COLO668 (cell line): Measurements from ENCODE around the gene CAMK2N2.

Experiments used
- DNase-seq: peaks from one replicate; lab custom pipeline; 2025; ENCODE audit not compliant: unreplicated experiment; lab: John Stamatoyannopoulos, UW

The CAMK2N2 gene

DNA sequence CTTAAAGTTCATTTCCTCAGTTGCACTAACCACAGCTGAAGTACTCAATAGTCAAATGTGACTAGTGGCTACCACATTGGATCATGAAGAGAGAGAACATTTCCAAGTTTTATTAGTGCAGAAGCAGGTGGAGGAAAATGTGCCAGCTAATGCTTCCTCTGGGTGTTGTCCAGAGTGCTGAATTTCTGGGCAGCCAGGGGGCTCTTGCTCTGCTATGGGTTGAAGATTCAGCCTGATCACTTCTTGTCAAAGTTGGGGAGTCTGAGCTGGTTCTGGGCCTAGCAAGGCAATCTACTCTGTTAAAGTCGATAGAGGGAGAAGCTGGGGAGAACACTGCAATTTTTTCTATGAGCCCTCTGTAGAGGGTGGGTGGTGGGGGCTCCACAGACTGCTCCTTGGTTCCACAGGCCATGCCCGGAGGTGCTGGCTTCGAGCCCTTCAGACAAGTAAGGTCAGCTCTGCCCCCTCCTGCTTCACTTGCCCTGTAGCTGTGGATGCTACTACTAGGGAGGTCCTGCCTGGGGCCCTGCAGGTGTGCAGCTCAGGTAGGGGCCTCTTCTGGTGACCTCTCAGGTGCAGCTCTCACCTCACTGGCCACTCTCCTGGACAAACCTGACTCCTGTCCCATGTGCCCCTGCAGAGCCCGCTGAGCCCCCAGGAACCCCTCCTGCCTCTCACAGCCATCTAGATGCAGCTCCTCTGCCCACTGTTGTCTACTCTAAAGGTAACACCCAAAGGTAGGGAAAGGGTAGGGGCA is 20.8 kb downstream of the CAMK2N2 start:
- DNase-seq, result no peak

DNA sequence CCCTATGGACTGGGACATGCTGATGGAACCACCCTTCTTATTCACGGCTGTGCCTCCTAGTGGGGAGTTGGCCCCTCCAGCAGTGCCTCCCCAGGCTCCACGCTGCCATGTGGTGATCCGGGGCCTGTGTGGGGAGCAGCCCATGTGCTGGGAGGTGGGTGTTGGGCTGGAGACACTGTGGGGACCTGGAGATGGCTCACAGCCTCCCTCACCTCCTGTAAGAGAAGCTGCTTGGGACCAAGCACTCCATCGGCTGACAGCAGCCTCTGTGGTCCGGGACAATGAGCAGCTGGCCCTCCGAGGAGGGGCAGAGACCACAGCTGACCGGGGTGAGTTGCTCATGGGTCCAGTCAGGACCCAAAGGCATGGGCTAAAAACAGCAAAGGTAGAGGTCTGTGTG is 21.6 kb downstream of the CAMK2N2 start:
- no peak for DNase-seq

DNA sequence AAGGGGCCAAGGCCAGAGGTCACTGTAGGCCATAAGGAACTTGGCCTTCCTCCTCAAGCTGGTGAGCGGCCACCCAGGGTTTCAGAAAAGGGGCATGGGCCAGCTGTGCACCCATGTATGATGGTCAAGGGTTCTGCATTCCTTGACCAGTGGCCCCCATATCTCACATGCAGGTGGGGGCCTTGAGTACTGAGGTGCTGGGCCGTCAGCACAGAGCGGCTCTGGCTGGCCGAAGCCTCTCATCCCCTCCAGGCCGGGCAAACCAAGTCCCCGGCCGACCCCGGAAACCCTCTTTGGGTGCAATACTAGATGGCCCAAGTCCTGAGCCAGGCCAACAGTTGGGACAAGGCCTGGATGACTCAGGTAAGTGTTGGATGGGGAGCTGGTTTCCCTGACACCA is 22.1 kb downstream of the CAMK2N2 start:
- DNase-seq, result no peak

- DNase-seq, result no peak
Measured at GRCh38 chr3:184238246-184238818, 23.0 kb downstream of the CAMK2N2 start.

DNA sequence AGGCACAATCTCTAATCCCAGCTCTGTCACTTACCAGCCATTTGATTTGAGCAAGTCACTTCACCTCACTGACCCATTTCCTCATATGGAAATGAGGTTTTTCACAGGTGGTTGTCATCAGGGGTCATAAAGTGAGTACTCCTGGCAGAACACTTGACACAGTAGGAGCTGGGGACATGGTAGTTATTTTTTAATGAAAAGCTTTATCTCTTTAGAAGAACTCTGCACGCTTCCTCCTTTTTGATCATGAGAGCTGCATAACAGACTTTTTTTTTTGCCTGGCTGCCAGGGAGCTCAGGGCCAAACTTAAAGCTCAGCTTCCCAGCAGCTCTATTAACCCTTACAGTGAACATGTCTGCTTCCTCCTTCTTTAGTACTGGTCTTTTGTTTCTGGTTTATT is 23.5 kb downstream of the CAMK2N2 start:
- DNase-seq, result no peak

DNA sequence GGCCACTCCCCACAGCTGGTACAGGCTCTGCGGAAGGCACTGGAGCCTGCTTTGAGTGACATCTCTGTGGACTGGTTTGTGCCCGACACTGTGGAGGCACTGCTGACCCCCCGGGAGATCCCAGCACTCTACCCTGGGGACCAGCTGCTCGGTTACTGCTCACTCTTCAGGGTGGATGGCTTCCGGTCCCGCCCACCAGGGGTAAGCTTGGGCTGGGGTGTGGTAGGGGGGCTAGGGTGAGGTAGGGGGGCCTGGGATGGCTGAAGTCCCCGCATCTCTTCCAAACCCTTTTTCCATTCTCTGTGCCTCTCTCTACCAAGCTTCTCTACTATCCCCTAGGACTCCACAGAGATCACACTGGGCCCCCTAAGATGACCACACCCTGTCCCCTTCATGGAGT is 24.1 kb downstream of the CAMK2N2 start:
- DNase-seq, result no peak

- DNase-seq, result no peak
Measured at GRCh38 chr3:184236636-184237035, 24.7 kb downstream of the CAMK2N2 start.

GRCh38 chr3:184236033-184236410 is 25.3 kb downstream of the CAMK2N2 start:
- DNase-seq, result no peak

- no peak for DNase-seq
Measured at GRCh38 chr3:184235381-184236032, 25.8 kb downstream of the CAMK2N2 start.

DNA sequence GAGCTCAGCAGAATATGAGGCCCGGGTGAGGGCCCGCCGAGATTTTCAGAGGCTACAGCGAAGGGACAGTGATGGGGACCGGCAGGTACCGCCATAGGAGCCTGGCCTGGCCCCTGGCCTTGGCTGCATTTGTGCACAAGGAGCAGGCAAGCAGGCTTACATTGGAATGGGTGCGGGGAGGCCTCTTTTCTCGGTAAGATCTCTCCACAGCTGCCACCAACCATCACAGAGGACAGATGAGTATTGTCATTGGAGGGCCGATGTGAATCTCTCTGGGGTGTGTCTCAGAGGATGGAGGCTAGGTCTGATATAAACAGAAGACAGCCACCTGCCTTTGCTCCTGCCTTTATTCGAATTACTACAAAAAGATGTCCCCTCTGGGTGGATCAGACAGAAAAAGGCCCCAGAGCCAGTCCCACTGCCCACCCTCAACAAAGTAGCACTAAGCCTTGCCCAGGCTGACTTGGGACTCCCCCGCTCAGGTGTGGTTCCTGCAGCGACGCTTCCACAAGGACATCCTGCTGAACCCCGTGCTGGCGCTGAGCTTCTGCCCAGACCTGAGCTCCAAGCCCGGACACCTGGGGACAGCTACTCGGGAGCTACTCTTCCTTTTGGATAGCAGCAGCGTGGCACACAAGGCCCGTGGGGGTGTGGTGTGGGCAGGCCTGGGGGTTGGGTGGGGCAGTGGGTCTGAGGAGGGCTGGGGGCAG is 26.5 kb downstream of the CAMK2N2 start:
- DNase-seq, result no peak

GRCh38 chr3:184234224-184234623 is 27.1 kb downstream of the CAMK2N2 start:
- peak; percentile 2 for DNase-seq

DNA sequence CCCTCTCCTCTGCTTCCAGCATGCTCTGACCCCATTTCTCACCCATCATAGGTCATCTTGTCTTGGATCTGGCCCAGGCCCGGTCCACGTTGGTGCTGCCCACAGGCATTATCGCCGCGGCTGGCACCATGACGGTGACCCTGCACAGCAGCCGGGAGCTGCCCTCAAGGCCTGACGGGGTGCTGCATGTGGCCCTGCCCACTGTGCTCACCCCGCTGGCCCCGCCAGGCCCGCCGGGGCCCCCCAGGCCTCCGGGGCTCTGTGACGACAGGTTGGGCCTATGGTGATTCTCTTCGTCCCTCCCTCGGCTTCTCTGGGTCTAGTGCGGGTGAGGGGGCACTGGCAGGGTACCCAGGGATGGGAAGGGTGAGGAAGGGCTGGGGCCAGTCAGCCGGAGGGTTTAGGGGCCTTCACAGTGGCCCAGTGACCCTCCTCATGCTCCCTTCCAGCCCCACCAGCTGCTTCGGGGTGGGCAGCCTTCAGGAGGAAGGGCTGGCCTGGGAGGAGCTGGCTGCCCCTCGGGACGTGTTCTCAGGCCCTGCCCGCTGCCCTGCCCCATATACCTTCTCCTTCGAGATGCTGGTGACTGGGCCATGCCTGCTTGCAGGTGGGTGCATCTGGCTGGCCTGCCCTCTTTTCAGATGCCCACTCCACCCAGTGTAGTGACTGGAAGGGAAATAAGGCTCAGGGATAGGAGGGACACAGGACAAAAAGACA is 28.1 kb downstream of the CAMK2N2 start:
- DNase-seq, result no peak

GRCh38 chr3:184231671-184232070 is 29.7 kb downstream of the CAMK2N2 start:
- DNase-seq, result peak; percentile 3

DNA sequence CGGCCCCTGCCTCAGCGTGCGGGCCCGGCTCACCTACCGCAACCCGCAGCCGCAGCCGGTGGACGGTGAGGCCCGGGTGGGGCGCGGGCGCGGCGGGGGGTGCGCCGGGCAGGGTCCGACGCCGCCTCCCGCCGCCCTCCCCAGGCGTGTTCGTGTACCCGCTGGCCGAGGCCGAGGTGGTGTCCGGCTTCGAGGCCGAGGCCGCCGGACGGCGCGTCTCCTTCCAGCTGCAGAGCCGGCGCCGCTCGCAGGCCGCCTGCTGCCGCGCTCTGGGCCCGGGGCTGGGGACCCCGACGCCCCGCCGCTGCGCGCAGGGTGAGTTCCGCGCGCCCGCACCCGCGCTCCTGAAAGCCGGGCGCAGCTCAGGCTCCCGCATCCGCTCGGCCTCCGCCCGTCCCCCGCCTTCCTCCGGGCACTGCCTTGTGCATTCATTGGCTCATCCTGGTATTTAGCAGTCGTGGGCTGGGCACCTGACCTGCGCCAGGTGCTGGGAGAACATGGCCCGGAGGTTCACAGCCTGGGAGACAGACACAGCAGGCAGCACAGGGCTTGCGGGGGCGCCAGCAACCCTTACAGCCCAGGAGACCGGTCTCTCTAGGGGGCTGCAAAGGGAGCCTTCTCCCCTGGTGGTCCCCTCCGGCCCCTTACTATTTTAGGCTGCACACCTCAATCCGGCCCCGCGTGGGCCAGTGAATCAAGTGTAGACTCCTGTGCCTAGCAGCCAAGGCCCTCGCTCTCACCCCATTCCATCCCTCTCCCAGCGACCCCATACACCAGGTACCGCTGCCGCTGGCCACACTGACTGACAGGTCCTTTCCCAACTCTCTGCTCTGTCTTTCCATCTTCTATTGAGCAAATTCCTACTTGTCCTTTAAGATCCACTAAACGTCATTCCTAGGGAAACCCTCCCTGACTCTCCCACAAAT is 30.5 kb downstream of the CAMK2N2 start:
- DNase-seq, result peak; percentile 82

GRCh38 chr3:184230081-184230602 is 31.2 kb downstream of the CAMK2N2 start:
- DNase-seq, result peak; percentile 85

- peak; percentile 84 for DNase-seq
Measured at GRCh38 chr3:184229394-184230080, 31.8 kb downstream of the CAMK2N2 start, which contains the start of gene VWA5B2. TSS of gene VWA5B2 (plus strand) at chr3:184229585. CDS start at chr3:184230529, 944 bp downstream.

- DNase-seq, result no peak
Measured at GRCh38 chr3:184228376-184229137, 32.8 kb downstream of the CAMK2N2 start.

DNA sequence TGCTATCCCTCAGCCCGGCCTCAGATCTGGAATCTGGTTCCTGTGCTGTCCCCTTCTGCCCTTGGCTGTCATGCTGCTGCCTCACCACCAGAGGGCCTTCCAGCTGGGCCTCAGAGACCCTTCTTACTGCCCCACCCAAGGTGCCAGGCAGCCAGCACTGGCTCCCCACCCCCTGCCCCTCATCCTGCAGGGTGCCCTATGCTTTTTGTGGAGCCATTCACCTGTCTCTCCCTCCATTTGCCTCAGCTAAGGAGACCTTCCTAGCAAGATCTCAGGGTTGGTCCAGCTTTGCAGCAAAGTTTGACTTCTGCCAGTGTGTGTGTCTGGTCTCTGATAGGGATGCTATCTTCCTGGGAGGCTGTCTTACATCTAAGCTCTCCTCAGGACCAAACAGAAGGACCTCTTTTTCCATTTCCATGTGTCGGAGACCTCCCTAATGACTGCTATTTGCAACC is 33.8 kb downstream of the CAMK2N2 start:
- peak; percentile 27 for DNase-seq
